ENCODE results near the gene MDC1. TPM values are rescaled to one million over a fixed set of nuclear protein-coding genes. Genes with fewer than 3 reads are reported as not detected.

Gene MDC1
- total RNA-seq, 1 donor from 2014 or later: 51.7 TPM

DNA sequence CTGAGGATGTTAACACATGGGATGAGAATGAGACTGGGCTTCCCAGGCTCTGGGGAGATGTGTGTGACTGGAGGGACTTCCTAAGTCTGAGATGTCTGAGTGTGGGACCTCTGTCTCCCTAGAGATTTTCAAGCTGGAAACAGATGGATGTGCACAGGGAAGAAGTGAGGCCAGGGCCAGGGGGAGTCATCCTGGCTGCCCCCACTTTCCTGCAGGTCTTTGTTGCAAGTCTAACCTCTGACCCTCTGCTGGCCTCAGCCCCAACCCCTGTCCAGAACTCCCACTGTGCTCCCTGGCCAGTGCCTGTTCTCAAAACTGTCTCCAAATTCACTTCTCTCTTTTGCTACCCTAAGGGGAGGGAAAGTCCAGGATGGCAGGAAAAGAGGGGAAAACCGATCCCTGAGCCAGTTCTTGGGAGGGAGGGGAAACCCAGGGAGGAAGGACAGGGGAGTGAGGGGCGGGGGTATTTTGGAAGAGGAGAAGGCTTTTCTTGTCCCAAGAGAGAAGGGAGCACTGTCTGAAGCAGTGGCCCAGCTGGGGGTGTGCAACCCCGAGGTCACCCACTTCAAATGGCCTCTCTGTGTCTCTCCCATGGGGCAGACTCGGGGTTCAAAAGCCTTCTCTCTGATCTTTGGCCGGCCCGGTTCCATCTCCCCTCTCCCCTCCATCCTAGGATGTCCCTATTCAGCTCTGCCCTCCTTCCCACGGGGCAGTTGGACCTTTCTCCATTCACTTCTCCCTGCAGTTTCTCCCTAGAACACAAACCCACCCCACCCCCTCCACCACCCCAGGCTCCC, 33.7 kb downstream of the MDC1 start:
- no peak for DNase-seq (ENCODE audit: low spot score)
- Mint-ChIP-seq H3K27ac (ENCODE audit: unreplicated experiment) (peak overlapping the region; percentile 99), H3K27me3 (ENCODE audit: unreplicated experiment) (peaks cover 29% of the 10 kb centered on the region), H3K9me3 (ENCODE audit: unreplicated experiment) (no peaks in the 10 kb centered on the region), H3K4me3 (ENCODE audit: unreplicated experiment) (peak overlapping the region; percentile 100), H3K4me1 (ENCODE audit: unreplicated experiment) (peaks cover 61% of the 10 kb centered on the region), H3K36me3 (ENCODE audit: low read depth, unreplicated experiment) (peaks cover 43% of the 10 kb centered on the region)
- TF ChIP-seq, protein P1, sequence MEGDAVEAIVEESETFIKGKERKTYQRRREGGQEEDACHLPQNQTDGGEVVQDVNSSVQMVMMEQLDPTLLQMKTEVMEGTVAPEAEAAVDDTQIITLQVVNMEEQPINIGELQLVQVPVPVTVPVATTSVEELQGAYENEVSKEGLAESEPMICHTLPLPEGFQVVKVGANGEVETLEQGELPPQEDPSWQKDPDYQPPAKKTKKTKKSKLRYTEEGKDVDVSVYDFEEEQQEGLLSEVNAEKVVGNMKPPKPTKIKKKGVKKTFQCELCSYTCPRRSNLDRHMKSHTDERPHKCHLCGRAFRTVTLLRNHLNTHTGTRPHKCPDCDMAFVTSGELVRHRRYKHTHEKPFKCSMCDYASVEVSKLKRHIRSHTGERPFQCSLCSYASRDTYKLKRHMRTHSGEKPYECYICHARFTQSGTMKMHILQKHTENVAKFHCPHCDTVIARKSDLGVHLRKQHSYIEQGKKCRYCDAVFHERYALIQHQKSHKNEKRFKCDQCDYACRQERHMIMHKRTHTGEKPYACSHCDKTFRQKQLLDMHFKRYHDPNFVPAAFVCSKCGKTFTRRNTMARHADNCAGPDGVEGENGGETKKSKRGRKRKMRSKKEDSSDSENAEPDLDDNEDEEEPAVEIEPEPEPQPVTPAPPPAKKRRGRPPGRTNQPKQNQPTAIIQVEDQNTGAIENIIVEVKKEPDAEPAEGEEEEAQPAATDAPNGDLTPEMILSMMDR (IDR thresholded peaks at IDR 0.05; ENCODE audit: unreplicated experiment): no peak

DNA sequence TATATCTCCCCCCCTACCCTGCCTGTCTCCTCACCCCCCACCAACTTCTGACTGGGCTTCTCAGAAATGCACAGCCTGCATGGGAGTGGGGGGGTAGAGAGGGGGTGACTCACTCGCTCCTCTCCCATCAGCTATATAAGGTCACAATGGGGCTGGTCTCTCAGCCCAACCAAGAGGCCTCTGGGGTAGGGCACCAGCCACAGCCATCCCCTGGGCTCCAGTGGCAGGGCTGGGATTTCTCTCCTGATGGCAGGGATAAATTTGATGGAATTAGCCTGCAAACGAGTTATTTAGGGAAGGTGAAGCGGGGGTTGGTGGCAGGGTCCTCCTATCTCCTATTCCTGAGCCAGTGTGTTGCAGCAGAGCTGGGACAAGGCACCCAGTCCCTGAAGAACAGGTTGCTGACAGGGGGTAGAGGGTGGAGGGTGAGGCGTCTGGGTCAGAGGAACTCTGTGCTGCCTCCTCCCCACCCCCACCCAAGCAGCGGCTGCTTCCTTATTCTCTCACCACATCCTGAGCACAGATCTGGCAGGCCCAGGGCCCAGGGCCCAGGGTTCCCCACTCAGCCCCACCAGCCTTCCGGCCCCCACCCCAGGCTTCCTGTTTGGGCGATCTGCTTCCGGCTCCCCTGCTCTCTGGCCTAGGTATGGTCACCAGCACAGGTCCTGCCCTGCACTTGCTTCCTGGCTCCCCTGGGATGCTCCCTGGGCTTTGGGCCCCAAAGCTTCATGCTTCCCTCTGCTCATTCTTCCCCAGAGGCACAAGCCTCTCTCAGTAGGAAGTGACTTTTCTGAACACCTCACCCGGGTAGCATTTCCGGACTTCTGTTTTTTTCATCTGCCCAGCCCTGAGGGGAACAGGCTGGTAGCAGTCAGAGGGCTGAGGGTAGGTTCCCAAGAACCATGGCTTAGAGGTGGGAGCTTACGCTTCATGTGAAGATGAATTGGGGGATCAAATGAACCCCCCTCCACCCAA, 34.7 kb downstream of the MDC1 start:
- DNase-seq (ENCODE audit: low spot score): peak; percentile 90
- Mint-ChIP-seq H3K9me3 (ENCODE audit: unreplicated experiment) (no peaks in the 10 kb centered on the region), H3K27me3 (ENCODE audit: unreplicated experiment) (peaks cover 27% of the 10 kb centered on the region), H3K27ac (ENCODE audit: unreplicated experiment) (peak overlapping the region; percentile 99), H3K4me3 (ENCODE audit: unreplicated experiment) (peak overlapping the region; percentile 100), H3K36me3 (ENCODE audit: low read depth, unreplicated experiment) (peaks cover 40% of the 10 kb centered on the region), H3K4me1 (ENCODE audit: unreplicated experiment) (peaks cover 55% of the 10 kb centered on the region)
- TF ChIP-seq, protein P1 (IDR thresholded peaks at IDR 0.05; ENCODE audit: unreplicated experiment): no peak

DNA sequence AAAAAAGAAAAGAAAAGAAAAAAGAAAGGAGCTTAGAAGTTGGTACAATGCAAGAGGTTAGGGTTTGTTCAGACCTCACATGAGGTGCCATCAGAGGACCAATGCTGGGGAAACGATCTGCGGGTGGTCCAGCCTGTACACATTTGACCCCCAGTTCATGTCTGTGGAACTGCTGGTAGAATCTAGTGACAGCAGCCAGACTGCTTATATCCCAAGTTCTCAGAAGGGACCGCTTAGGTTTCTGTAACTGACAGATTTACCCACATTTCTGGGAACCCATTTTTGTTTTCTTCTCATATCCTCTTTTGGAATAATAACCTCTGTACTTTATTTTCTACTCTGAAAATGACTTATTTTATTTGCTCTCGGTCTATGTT, 35.3 kb downstream of the MDC1 start:
- H3K36me3 Mint-ChIP-seq (ENCODE audit: low read depth, unreplicated experiment): peaks cover 40% of the 10 kb centered on the region
- TF ChIP-seq, protein P1 (IDR thresholded peaks at IDR 0.05; ENCODE audit: unreplicated experiment): no peak
- no peak for DNase-seq (ENCODE audit: low spot score)
- peak overlapping the region; percentile 93 for H3K27ac Mint-ChIP-seq (ENCODE audit: unreplicated experiment)
- no peaks in the 10 kb centered on the region for H3K9me3 Mint-ChIP-seq (ENCODE audit: unreplicated experiment)
- H3K4me1 Mint-ChIP-seq (ENCODE audit: unreplicated experiment): peaks cover 55% of the 10 kb centered on the region
- peak overlapping the region; percentile 100 for H3K4me3 Mint-ChIP-seq (ENCODE audit: unreplicated experiment)
- peaks cover 27% of the 10 kb centered on the region for H3K27me3 Mint-ChIP-seq (ENCODE audit: unreplicated experiment)

DNA sequence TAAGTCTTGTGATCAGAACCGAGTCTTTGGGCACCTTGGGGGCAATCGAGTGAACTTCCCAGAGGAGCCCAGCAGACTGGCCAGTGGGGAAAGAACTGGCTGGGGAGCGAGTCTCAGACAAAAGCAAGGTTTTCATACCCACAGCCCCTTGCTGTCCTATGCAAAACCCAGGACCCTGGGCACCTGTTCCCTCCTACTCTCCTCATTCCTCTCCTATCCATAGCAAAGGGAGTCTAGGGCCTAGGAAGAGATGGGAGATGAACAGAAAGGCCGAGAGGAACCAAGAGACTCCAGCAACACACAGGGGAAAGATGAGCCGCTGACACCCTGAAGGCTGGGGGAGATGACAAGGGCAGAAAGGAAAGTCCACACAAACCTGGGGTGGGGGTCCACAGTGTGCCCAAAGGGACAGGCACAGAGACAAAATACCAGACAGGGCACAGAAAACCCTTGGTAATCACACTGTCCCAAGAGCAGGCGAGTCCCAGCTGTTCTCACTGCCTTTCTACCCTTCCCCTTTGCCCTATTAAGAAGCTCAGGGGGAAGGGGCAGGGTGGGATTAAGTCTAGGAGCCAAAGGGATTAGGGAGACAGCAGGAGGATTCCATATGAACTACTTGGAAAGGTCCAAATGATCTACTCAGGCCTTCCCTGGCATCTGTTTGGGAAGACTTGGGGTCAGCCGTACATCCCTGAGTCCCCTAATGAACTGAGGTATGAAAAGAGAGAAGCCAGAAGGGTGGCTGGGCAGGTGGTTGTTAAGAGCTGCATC, 37.1 kb downstream of the MDC1 start:
- Mint-ChIP-seq H3K4me3 (ENCODE audit: unreplicated experiment) (peak overlapping the region; percentile 86), H3K36me3 (ENCODE audit: low read depth, unreplicated experiment) (peaks cover 35% of the 10 kb centered on the region), H3K27me3 (ENCODE audit: unreplicated experiment) (peaks cover 16% of the 10 kb centered on the region), H3K9me3 (ENCODE audit: unreplicated experiment) (no peaks in the 10 kb centered on the region), H3K27ac (ENCODE audit: unreplicated experiment) (no peak overlapping the region), H3K4me1 (ENCODE audit: unreplicated experiment) (peaks cover 50% of the 10 kb centered on the region)
- no peak for DNase-seq (ENCODE audit: low spot score)
- TF ChIP-seq, protein P1 (IDR thresholded peaks at IDR 0.05; ENCODE audit: unreplicated experiment): no peak
